OCI-LY7 (cell line): Measurements from ENCODE around the gene GCKR. TPM values are rescaled to one million over a fixed set of nuclear protein-coding genes. Genes with fewer than 3 reads are reported as not detected.

Experiments
- BruUV-seq: library from RNA; stranded (reverse); fragments of 400-500 nt; replicated peaks from 2 replicates; lab custom pipeline; 2021; lab: Mats Ljungman, UMichigan
- CTCF ChIA-PET: fragments of 300-600 bp; sonication (Branson Sonifier 250); formaldehyde crosslinking; loops from one replicate; lab custom pipeline; 2022; ENCODE audit warnings: antibody characterized with exemption; ENCODE audit not compliant: unreplicated experiment; lab: Charles Lee
- POLR2A ChIA-PET: fragments of 300-600 bp; sonication (Branson Sonifier 250); formaldehyde crosslinking; loops from one replicate; lab custom pipeline; 2022; ENCODE audit warnings: antibody characterized with exemption; lab: Charles Lee
- DNase-seq: peaks from one replicate; pipeline ENCODE4 v3.0.0-alpha.2; 2015; ENCODE audit warnings: low spot score
- H2AFZ ChIP-seq: fragments of 200-600 bp; sonication (generic), shearing (Covaris generic); 2 replicates; pipeline ENCODE4 v1.6.1; 2014; ENCODE audit warnings: mild to moderate bottlenecking, antibody characterized with exemption, low read length, moderate library complexity
- H3K27ac ChIP-seq: fragments of 200-600 bp; sonication (generic); 2 replicates; pipeline ENCODE4 v1.5.1; 2014; ENCODE audit warnings: mixed run types, low read depth, mild to moderate bottlenecking, moderate library complexity, low read length, inconsistent platforms; ENCODE audit not compliant: poor library complexity, severe bottlenecking
- H3K36me3 ChIP-seq: fragments of 200-600 bp; sonication (generic); 2 replicates; pipeline ENCODE4 v1.6.1; 2014; ENCODE audit warnings: mild to moderate bottlenecking, antibody characterized with exemption, low read length, moderate library complexity, mixed read lengths; ENCODE audit not compliant: insufficient read depth
- H3K4me1 ChIP-seq: fragments of 200-600 bp; sonication (generic); 2 replicates; pipeline ENCODE4 v1.5.1; 2014; ENCODE audit warnings: mild to moderate bottlenecking, low read length; ENCODE audit not compliant: insufficient read depth, poor library complexity, severe bottlenecking
- H3K4me2 ChIP-seq: fragments of 200-600 bp; sonication (generic); 2 replicates; pipeline ENCODE4 v1.6.1; 2014; ENCODE audit warnings: mild to moderate bottlenecking, low read length
- H3K4me3 ChIP-seq: fragments of 200-600 bp; sonication (generic); 2 replicates; pipeline ENCODE4 v1.5.1; 2014; ENCODE audit warnings: mild to moderate bottlenecking, low read depth, low read length; ENCODE audit not compliant: poor library complexity, severe bottlenecking
- H3K79me2 ChIP-seq: fragments of 200-600 bp; sonication (generic); 2 replicates; pipeline ENCODE4 v1.6.1; 2016; ENCODE audit warnings: low read depth, mild to moderate bottlenecking, low read length, moderate library complexity, mixed read lengths; ENCODE audit not compliant: insufficient read depth
- H3K9me2 ChIP-seq: fragments of 200-600 bp; sonication (generic); 2 replicates; pipeline ENCODE4 v1.6.1; 2016; ENCODE audit warnings: mild to moderate bottlenecking, low read length, mixed read lengths; ENCODE audit not compliant: insufficient read depth
- H3K9me3 ChIP-seq: fragments of 200-600 bp; sonication (generic); 2 replicates; pipeline ENCODE4 v1.6.1; 2014; ENCODE audit warnings: mild to moderate bottlenecking, mixed run types, low read length, mixed read lengths
- H4K20me1 ChIP-seq: fragments of 200-600 bp; sonication (generic); 2 replicates; pipeline ENCODE4 v1.6.1; 2014; ENCODE audit warnings: mild to moderate bottlenecking, antibody characterized with exemption, low read length, moderate library complexity, mixed read lengths; ENCODE audit not compliant: insufficient read depth
- CTCF ChIP-seq: fragments of 200-600 bp; sonication (generic); conservative IDR thresholded peaks from 2 replicates; pipeline ENCODE4 v1.5.1; 2014; ENCODE audit warnings: mild to moderate bottlenecking, antibody characterized with exemption, low read length, moderate library complexity, mixed read lengths
- EZH2phosphoT487 ChIP-seq: fragments of 200-600 bp; sonication (generic); IDR thresholded peaks from 2 replicates; pipeline ENCODE4 v1.6.1; 2018; ENCODE audit warnings: low read depth, borderline replicate concordance, mild to moderate bottlenecking, mixed run types, antibody characterized with exemption, low read length, moderate library complexity, mixed read lengths
- intact Hi-C: fragments of 100-400 bp; cut with micrococcal nuclease; formaldehyde crosslinking; loops from one replicate; pipeline ENCODE4 v1.10.0; 2022; ENCODE audit not compliant: unreplicated experiment
- total RNA-seq, 2 experiments: library from RNA; depleted of rRNA in 1 of 2; stranded (reverse); fragments of >200 nt in 1 of 2; shearing (Covaris generic) in 1 of 2; gene quantifications; 2 replicates each; pipeline ENCODE4 v1.2.3, GENCODE V29; 2014 to 2022

GCKR gene
- total RNA-seq, 2 experiments from 2014 or later: not detected

GRCh38 chr2:27498975-27499374 lies 2.3 kb downstream of the GCKR start:
- no peaks in the 10 kb centered on the region for H3K79me2 ChIP-seq
- intact Hi-C loops: no loop called here
- no peaks in the 10 kb centered on the region for H3K36me3 ChIP-seq
- no peak overlapping the region for H3K4me2 ChIP-seq
- H3K27ac ChIP-seq: no peak overlapping the region
- DNase-seq: no peak
- no peaks in the 10 kb centered on the region for H3K4me1 ChIP-seq
- H3K4me3 ChIP-seq: no peak overlapping the region
- no peaks in the 10 kb centered on the region for H4K20me1 ChIP-seq
- no peak overlapping the region for H2AFZ ChIP-seq
- TF ChIP-seq EZH2phosphoT487 (no peak), CTCF (no peak)
- no peaks in the 10 kb centered on the region for H3K9me3 ChIP-seq
- no TSS peak for BruUV-seq
- ChIA-PET POLR2A (no interaction called here), CTCF (no interaction called here)
- no peaks in the 10 kb centered on the region for H3K9me2 ChIP-seq

- Histone ChIP-seq H3K4me2 (no peak overlapping the region), H4K20me1 (no peaks in the 10 kb centered on the region), H3K9me3 (no peaks in the 10 kb centered on the region), H3K4me1 (no peaks in the 10 kb centered on the region), H3K79me2 (no peaks in the 10 kb centered on the region), H2AFZ (no peak overlapping the region), H3K36me3 (no peaks in the 10 kb centered on the region), H3K27ac (no peak overlapping the region), H3K4me3 (no peak overlapping the region), H3K9me2 (no peaks in the 10 kb centered on the region)
- no peak for TF ChIP-seq CTCF
- TF ChIP-seq EZH2phosphoT487: no peak
- DNase-seq: no peak
- ChIA-PET POLR2A (no interaction called here), CTCF (no interaction called here)
- no TSS peak for BruUV-seq
- intact Hi-C loops: no loop called here
These were observed 4.4 kb downstream of the GCKR start for GRCh38 chr2:27501042-27501441.

- TF ChIP-seq EZH2phosphoT487 (no peak), CTCF (no peak)
- Histone ChIP-seq H3K9me2 (no peaks in the 10 kb centered on the region), H3K79me2 (no peaks in the 10 kb centered on the region), H2AFZ (no peak overlapping the region), H3K4me3 (no peak overlapping the region), H3K27ac (no peak overlapping the region), H3K4me2 (no peak overlapping the region), H3K4me1 (no peaks in the 10 kb centered on the region), H3K9me3 (no peaks in the 10 kb centered on the region), H3K36me3 (no peaks in the 10 kb centered on the region), H4K20me1 (no peaks in the 10 kb centered on the region)
- ChIA-PET CTCF (no interaction called here), POLR2A (no interaction called here)
- BruUV-seq: no TSS peak
- intact Hi-C loops: no loop called here
- no peak for DNase-seq
These were observed 5.5 kb downstream of the GCKR start for GRCh38 chr2:27502142-27502541.
